ENCODE measurements around the gene TRMT2A. TPM values are rescaled to one million over a fixed set of nuclear protein-coding genes. Genes with fewer than 3 reads are reported as not detected.

TRMT2A gene
- 100 to 1,000 TPM in 1 of 3 donors, 10 to 100 TPM in 2; 86.4 to 104 (median 86.5) TPM for total RNA-seq
- 71.3 TPM for total RNA-seq (2013)

GRCh38 chr22:20116951-20117632, at the start of gene TRMT2A:
Gene TRMT2A, minus strand, starts transcription at chr22:20117226. Its CDS starts 320 bp downstream, at chr22:20116906.
- Mint-ChIP-seq H3K36me3 (no peaks in the 10 kb centered on the region), H3K27me3 (ENCODE audit: low read depth in 2 of 2) (no peaks in the 10 kb centered on the region), H3K27ac (peak within 1 kb of the TSS; percentile 84 to 93), H3K4me3 (peak within 1 kb of the TSS; percentile 92), H3K9me3 (no peaks in the 10 kb centered on the region), H3K4me1 (peaks cover 23 to 45% of the 10 kb centered on the region in 2 donors)
- no peak for TF ChIP-seq CTCF (IDR thresholded peaks at IDR 0.05)
- Histone ChIP-seq H3K4me1 (ENCODE audit: control insufficient read depth, insufficient read depth, low read length) (peaks cover 70% of the 10 kb centered on the region), H3K27ac (ENCODE audit: low read length) (peak within 1 kb of the TSS; percentile 79), H3K9me3 (ENCODE audit: control insufficient read depth, insufficient read depth, low read length) (no peaks in the 10 kb centered on the region), H3K27me3 (ENCODE audit: control insufficient read depth, insufficient read depth, low read length) (no peaks in the 10 kb centered on the region), H3K36me3 (ENCODE audit: control insufficient read depth, insufficient read depth, low read length) (peaks cover 52% of the 10 kb centered on the region), H3K4me3 (ENCODE audit: low read length) (peak within 1 kb of the TSS; percentile 75)
- DNase-seq (peak; percentile 97 to 99), ATAC-seq (peak; percentile 82 to 92 (median 83))
- WGBS (ENCODE audit: insufficient coverage): under 1% methylated on average over 88 of the region's 88 CpGs
- intact Hi-C loops (cut with micrococcal nuclease): loop anchor here (2.0 kb wide), 1 partner anchor 14 kb away; the partner anchor contains the start of gene ZDHHC8

GRCh38 chr22:20166703-20167102, 49.7 kb upstream of the TRMT2A start:
- Histone ChIP-seq H3K9me3 (ENCODE audit: control insufficient read depth, insufficient read depth, low read length) (no peaks in the 10 kb centered on the region), H3K27me3 (ENCODE audit: control insufficient read depth, insufficient read depth, low read length) (no peaks in the 10 kb centered on the region), H3K36me3 (ENCODE audit: control insufficient read depth, insufficient read depth, low read length) (no peaks in the 10 kb centered on the region), H3K27ac (ENCODE audit: low read length) (no peak overlapping the region), H3K4me1 (ENCODE audit: control insufficient read depth, insufficient read depth, low read length) (no peaks in the 10 kb centered on the region), H3K4me3 (ENCODE audit: low read length) (no peak overlapping the region)
- peaks cover 0 to 6% of the 10 kb centered on the region in 2 donors for H3K4me1 Mint-ChIP-seq
- H3K9me3 Mint-ChIP-seq: peaks cover 3% of the 10 kb centered on the region in 2 donors
- no peak for ATAC-seq
- no peak overlapping the region for H3K27ac Mint-ChIP-seq
- no peak for DNase-seq
- TF ChIP-seq CTCF (IDR thresholded peaks at IDR 0.05): no peak
- WGBS (ENCODE audit: insufficient coverage): 86% methylated on average over 9 of the region's 9 CpGs
- intact Hi-C loops (cut with micrococcal nuclease): loop anchor here (10.0 kb wide), 1 partner anchor 48 kb away; no protein-coding TSS in a partner anchor
- no peaks in the 10 kb centered on the region for H3K36me3 Mint-ChIP-seq
- no peaks in the 10 kb centered on the region for H3K27me3 Mint-ChIP-seq (ENCODE audit: low read depth in 2 of 2)
- H3K4me3 Mint-ChIP-seq: no peak overlapping the region

GRCh38 chr22:20165913-20166312, 48.9 kb upstream of the TRMT2A start:
- 83% methylated on average over 6 of the region's 7 CpGs for WGBS (ENCODE audit: insufficient coverage)
- no peaks in the 10 kb centered on the region for H3K27me3 Mint-ChIP-seq (ENCODE audit: low read depth in 2 of 2)
- ATAC-seq (no peak), DNase-seq (no peak)
- no peak overlapping the region for H3K4me3 Mint-ChIP-seq
- H3K27ac Mint-ChIP-seq: no peak overlapping the region
- intact Hi-C loops (cut with micrococcal nuclease): loop anchor here (10.0 kb wide), 1 partner anchor 49 kb away; no protein-coding TSS in a partner anchor
- Histone ChIP-seq H3K4me3 (ENCODE audit: low read length) (no peak overlapping the region), H3K27ac (ENCODE audit: low read length) (no peak overlapping the region), H3K36me3 (ENCODE audit: control insufficient read depth, insufficient read depth, low read length) (no peaks in the 10 kb centered on the region), H3K4me1 (ENCODE audit: control insufficient read depth, insufficient read depth, low read length) (no peaks in the 10 kb centered on the region), H3K27me3 (ENCODE audit: control insufficient read depth, insufficient read depth, low read length) (no peaks in the 10 kb centered on the region), H3K9me3 (ENCODE audit: control insufficient read depth, insufficient read depth, low read length) (no peaks in the 10 kb centered on the region)
- no peak for TF ChIP-seq CTCF (IDR thresholded peaks at IDR 0.05)
- peaks cover 0 to 6% of the 10 kb centered on the region in 2 donors for H3K4me1 Mint-ChIP-seq
- H3K36me3 Mint-ChIP-seq: no peaks in the 10 kb centered on the region
- H3K9me3 Mint-ChIP-seq: peaks cover 3% of the 10 kb centered on the region in 2 donors

All from natural killer cell (primary cell).